IMR-90 (cell line): ENCODE data around the gene PSEN2. TPM values are rescaled to one million over a fixed set of nuclear protein-coding genes. Genes with fewer than 3 reads are reported as not detected.

ENCODE experiments used
- ATAC-seq: fragments of 200-7000 bp; cut with Tn5 transposase; 2 replicates; pipeline ENCODE4 v1.9.1; 2020; ENCODE audit warnings: low read depth, mild to moderate bottlenecking, moderate library complexity
- BruUV-seq: library from RNA; stranded (reverse); fragments of 400-500 nt; replicated peaks from 2 replicates; lab custom pipeline; 2021; lab: Mats Ljungman, UMichigan
- CTCF ChIA-PET: fragments of 300-600 bp; formaldehyde crosslinking; extraction: SDS; loops from one replicate; lab custom pipeline; 2021; ENCODE audit warnings: antibody characterized with exemption; lab: Yijun Ruan, JAX
- POLR2A ChIA-PET: fragments of 300-600 bp; sonication (Branson Sonifier 250); formaldehyde crosslinking; loops from one replicate; lab custom pipeline; 2022; ENCODE audit warnings: antibody characterized with exemption; ENCODE audit not compliant: unreplicated experiment; lab: Charles Lee
- DNase-seq: peaks from one replicate; pipeline ENCODE4 v3.0.0; 2013
- H2AFZ ChIP-seq: replicated peaks from 2 replicates; pipeline ENCODE3; 2013; ENCODE audit warnings: low read length, mild to moderate bottlenecking; ENCODE audit not compliant: poor library complexity
- H2AK5ac ChIP-seq: 2 replicates; pipeline ENCODE4 v1.6.1; 2013; ENCODE audit warnings: low read depth, low read length, inconsistent platforms
- H2AK9ac ChIP-seq: replicated peaks from 2 replicates; pipeline ENCODE3; 2013; ENCODE audit warnings: mild to moderate bottlenecking, low read depth, low read length, moderate library complexity; ENCODE audit not compliant: poor library complexity
- H2BK120ac ChIP-seq: 2 replicates; pipeline ENCODE4 v1.6.1; 2013; ENCODE audit warnings: low read depth, low read length, inconsistent platforms
- H2BK15ac ChIP-seq: 3 replicates; pipeline ENCODE4 v1.6.1; 2013; ENCODE audit warnings: low read depth, low read length, inconsistent platforms
- H2BK20ac ChIP-seq: 2 replicates; pipeline ENCODE4 v1.6.1; 2013; ENCODE audit warnings: low read depth, mild to moderate bottlenecking, inconsistent platforms, low read length, moderate library complexity
- H2BK5ac ChIP-seq: 2 replicates; pipeline ENCODE4 v1.6.1; 2013; ENCODE audit warnings: mild to moderate bottlenecking, low read depth, low read length, inconsistent platforms; ENCODE audit not compliant: poor library complexity, severe bottlenecking
- H3K14ac ChIP-seq: replicated peaks from 2 replicates; pipeline ENCODE4 v1.6.1; 2013; ENCODE audit warnings: low read depth, low read length, inconsistent platforms
- H3K18ac ChIP-seq: 2 replicates; pipeline ENCODE4 v1.6.1; 2013; ENCODE audit warnings: low read depth, low read length, control low read depth
- H3K23ac ChIP-seq: 2 replicates; pipeline ENCODE4 v1.6.1; 2013; ENCODE audit warnings: low read depth, low read length, inconsistent platforms
- H3K27ac ChIP-seq: 2 replicates; pipeline ENCODE4 v1.5.1; 2013; ENCODE audit warnings: mild to moderate bottlenecking, control low read depth, low read length; ENCODE audit not compliant: insufficient read depth
- H3K27me3 ChIP-seq: 2 replicates; pipeline ENCODE4 v1.6.1; 2013; ENCODE audit warnings: low read length; ENCODE audit not compliant: control insufficient read depth, insufficient read depth
- H3K36me3 ChIP-seq: 2 replicates; pipeline ENCODE4 v1.6.1; 2013; ENCODE audit warnings: low read length, mixed read lengths; ENCODE audit not compliant: control insufficient read depth, insufficient read depth
- H3K4ac ChIP-seq: 2 replicates; pipeline ENCODE4 v1.6.1; 2013; ENCODE audit warnings: low read depth, low read length, inconsistent platforms
- H3K4me1 ChIP-seq: 2 replicates; pipeline ENCODE4 v1.6.1; 2013; ENCODE audit warnings: low read length, mixed read lengths; ENCODE audit not compliant: control insufficient read depth, insufficient read depth
- H3K4me2 ChIP-seq: 2 replicates; pipeline ENCODE4 v1.6.1; 2013; ENCODE audit warnings: low read depth, mild to moderate bottlenecking, control low read depth, low read length, moderate library complexity
- H3K4me3 ChIP-seq: 2 replicates; pipeline ENCODE4 v1.5.1; 2013; ENCODE audit warnings: low read depth, mild to moderate bottlenecking, control low read depth, low read length, moderate library complexity; ENCODE audit not compliant: insufficient read depth
- H3K56ac ChIP-seq: 2 replicates; pipeline ENCODE4 v1.6.1; 2013; ENCODE audit warnings: low read length, inconsistent platforms; ENCODE audit not compliant: insufficient read depth; ENCODE audit errors: extremely low read depth
- H3K79me1 ChIP-seq, 2 experiments: 2 replicates each; pipeline ENCODE4 v1.6.1; 2013; ENCODE audit warnings: low read length in 2 of 2, inconsistent platforms in 1 of 2, low read depth in 1 of 2
- H3K9ac ChIP-seq: 2 replicates; pipeline ENCODE4 v1.6.1; 2013; ENCODE audit warnings: low read depth, low read length, control low read depth
- H3K9me1 ChIP-seq: 2 replicates; pipeline ENCODE4 v1.6.1; 2013; ENCODE audit warnings: low read length, inconsistent platforms; ENCODE audit not compliant: insufficient read depth
- H3K9me3 ChIP-seq: 2 replicates; pipeline ENCODE4 v1.6.1; 2013; ENCODE audit warnings: low read length; ENCODE audit not compliant: control insufficient read depth, insufficient read depth
- H4K20me1 ChIP-seq: 2 replicates; pipeline ENCODE4 v1.6.1; 2013; ENCODE audit warnings: low read length, inconsistent platforms; ENCODE audit not compliant: insufficient read depth
- H4K5ac ChIP-seq: 2 replicates; pipeline ENCODE4 v1.6.1; 2013; ENCODE audit warnings: mild to moderate bottlenecking, low read depth, low read length, control low read depth
- H4K8ac ChIP-seq, 2 experiments: 2 replicates each; pipeline ENCODE4 v1.6.1; 2013; ENCODE audit warnings: low read depth in 2 of 2, low read length in 2 of 2, control low read depth in 1 of 2, inconsistent platforms in 1 of 2
- H4K91ac ChIP-seq: 2 replicates; pipeline ENCODE4 v1.6.1; 2013; ENCODE audit warnings: low read depth, low read length, inconsistent platforms; ENCODE audit not compliant: insufficient read depth
- BHLHE40 ChIP-seq: fragments of 150-350 bp; IDR thresholded peaks from 2 replicates; pipeline ENCODE4 v1.6.1; 2016; ENCODE audit warnings: mild to moderate bottlenecking, low read depth, low read length
- CEBPB ChIP-seq: IDR thresholded peaks from 2 replicates; pipeline ENCODE4 v1.6.1; 2012; ENCODE audit warnings: low read depth, low read length, improper control_type of control experiment
- CHD1 ChIP-seq: IDR thresholded peaks from 2 replicates; pipeline ENCODE4 v1.6.1; 2012; ENCODE audit warnings: low read depth, low read length, improper control_type of control experiment
- CTCF ChIP-seq: conservative IDR thresholded peaks from 2 replicates; pipeline ENCODE4 v1.5.1; 2012; ENCODE audit warnings: mild to moderate bottlenecking, low read depth, low read length, improper control_type of control experiment
- FOS ChIP-seq: fragments of 150-350 bp; IDR thresholded peaks from 2 replicates; pipeline ENCODE4 v1.6.1; 2016; ENCODE audit warnings: low read depth, low read length
- MAZ ChIP-seq: IDR thresholded peaks from 2 replicates; pipeline ENCODE4 v1.6.1; 2012; ENCODE audit warnings: low read depth, mild to moderate bottlenecking, low read length, improper control_type of control experiment, moderate library complexity, borderline replicate concordance
- MXI1 ChIP-seq: IDR thresholded peaks from 2 replicates; pipeline ENCODE4 v1.6.1; 2012; ENCODE audit warnings: low read depth, mild to moderate bottlenecking, low read length, moderate library complexity, borderline replicate concordance
- POLR2A ChIP-seq: IDR thresholded peaks from 2 replicates; pipeline ENCODE4 v1.6.1; 2012; ENCODE audit warnings: mild to moderate bottlenecking, low read depth, low read length
- RAD21 ChIP-seq: IDR thresholded peaks from 2 replicates; pipeline ENCODE4 v1.6.1; 2012; ENCODE audit warnings: low read length, improper control_type of control experiment
- RCOR1 ChIP-seq: IDR thresholded peaks from 2 replicates; pipeline ENCODE4 v1.6.1; 2012; ENCODE audit warnings: mild to moderate bottlenecking, low read length, improper control_type of control experiment; ENCODE audit not compliant: insufficient replicate concordance
- RFX5 ChIP-seq: IDR thresholded peaks from 2 replicates; pipeline ENCODE4 v1.8.0; 2012; ENCODE audit warnings: low read depth, mild to moderate bottlenecking, low read length, moderate library complexity
- SMC3 ChIP-seq: fragments of 150-350 bp; IDR thresholded peaks from 2 replicates; pipeline ENCODE4 v1.6.1; 2016; ENCODE audit warnings: low read depth, mild to moderate bottlenecking, antibody characterized with exemption, low read length, moderate library complexity
- USF2 ChIP-seq: fragments of 150-350 bp; IDR thresholded peaks from 2 replicates; pipeline ENCODE4 v1.6.1; 2017; ENCODE audit warnings: mild to moderate bottlenecking, antibody characterized with exemption, low read length, low read depth
- WGBS, 2 experiments: methylation state at CpG; one replicate each; pipeline versions ENCODE4 v1.1.5 to v1.1.7; 2013; ENCODE audit warnings: missing lambda C conversion rate in 2 of 2; ENCODE audit not compliant: insufficient read length in 1 of 2; ENCODE audit errors: extremely low coverage in 2 of 2; 5-methylcytosine and 5-hydroxymethylcytosine counted together
- dilution Hi-C: fragments of 300-500 bp; cut with HindIII; formaldehyde crosslinking; loops from one replicate; pipeline ENCODE4 v1.14.3; 2018; ENCODE audit warnings: low sequenced_read_pairs; ENCODE audit not compliant: unreplicated experiment
- in situ Hi-C: fragments of 300-500 bp; cut with MboI; formaldehyde crosslinking; loops from 3 replicates; pipeline ENCODE4 v1.14.3; 2019; ENCODE audit warnings: low sequenced_read_pairs, inconsistent platforms, mixed read lengths
- intact Hi-C: fragments of 100-400 bp; cut with micrococcal nuclease; formaldehyde crosslinking; loops from 2 replicates; pipeline ENCODE4 v1.10.0; 2022
- polyA plus RNA-seq, 3 experiments: library from polyadenylated mRNA; depleted of rRNA; stranded (reverse); fragments of >200 nt; gene quantifications; 2 replicates each; pipeline ENCODE4 v1.2.3, GENCODE V29; 2012; ENCODE audit warnings: low replicate concordance in 1 of 3
- total RNA-seq: library from RNA; depleted of rRNA; stranded (reverse); fragments of >200 nt; gene quantifications from 2 replicates; pipeline ENCODE4 v1.2.3, GENCODE V29; 2012
- TF ChIP-seq, protein P1 (sequence below): fragments of 150-350 bp; IDR thresholded peaks from 2 replicates; pipeline ENCODE4 v1.6.1; 2016; ENCODE audit warnings: low read depth, mild to moderate bottlenecking, low read length, moderate library complexity, borderline replicate concordance

PSEN2 gene
- total and polyA plus RNA-seq, 2 of the 4 experiments (the other 2 are of a cell fraction): 15.0 to 24.4 TPM

- no TSS peak for BruUV-seq
- in situ Hi-C loops (no loop called here), intact Hi-C loops (no loop called here), dilution Hi-C loops (no loop called here)
- Histone ChIP-seq H3K36me3 (peaks cover 12% of the 10 kb centered on the region), H3K4me3 (no peak overlapping the region), H3K79me1 (peaks cover 0 to 9% of the 10 kb centered on the region in 2 experiments; a peak in 1 of 4 replicates), H3K56ac (no peak overlapping the region), H3K18ac (no peak overlapping the region), H3K4me1 (peaks cover 2% of the 10 kb centered on the region; the same call in 1 of the 2 replicates), H2BK120ac (no peak overlapping the region), H2AK9ac (no peak overlapping the region), H4K20me1 (0 out of 2 replicates have a peak, but pooled peaks cover under 1% of the 10 kb centered on the region), H2BK20ac (no peak overlapping the region), H3K27me3 (no peaks in the 10 kb centered on the region), H2AK5ac (no peak overlapping the region), H3K23ac (no peak overlapping the region), H2BK15ac (no peak overlapping the region), H4K5ac (no peak overlapping the region), H2AFZ (no peak overlapping the region), H4K8ac (no peak overlapping the region), H4K91ac (no peak overlapping the region), H3K14ac (no peak overlapping the region), H3K27ac (no peak overlapping the region), H3K9me1 (peaks cover 17% of the 10 kb centered on the region), H3K9me3 (no peaks in the 10 kb centered on the region), H3K4ac (no peak overlapping the region), H2BK5ac (no peak overlapping the region), H3K4me2 (no peak overlapping the region), H3K9ac (no peak overlapping the region)
- ChIA-PET POLR2A (no interaction called here), CTCF (no interaction called here)
- TF ChIP-seq, protein P1, sequence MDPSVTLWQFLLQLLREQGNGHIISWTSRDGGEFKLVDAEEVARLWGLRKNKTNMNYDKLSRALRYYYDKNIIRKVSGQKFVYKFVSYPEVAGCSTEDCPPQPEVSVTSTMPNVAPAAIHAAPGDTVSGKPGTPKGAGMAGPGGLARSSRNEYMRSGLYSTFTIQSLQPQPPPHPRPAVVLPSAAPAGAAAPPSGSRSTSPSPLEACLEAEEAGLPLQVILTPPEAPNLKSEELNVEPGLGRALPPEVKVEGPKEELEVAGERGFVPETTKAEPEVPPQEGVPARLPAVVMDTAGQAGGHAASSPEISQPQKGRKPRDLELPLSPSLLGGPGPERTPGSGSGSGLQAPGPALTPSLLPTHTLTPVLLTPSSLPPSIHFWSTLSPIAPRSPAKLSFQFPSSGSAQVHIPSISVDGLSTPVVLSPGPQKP: no peak
- TF ChIP-seq RAD21 (no peak), USF2 (no peak), CHD1 (no peak), CTCF (no peak), CEBPB (no peak), RCOR1 (no peak), RFX5 (no peak), BHLHE40 (no peak), FOS (no peak), SMC3 (no peak), POLR2A (no peak), MAZ (no peak), MXI1 (no peak)
- ATAC-seq (no peak), DNase-seq (no peak)
- WGBS, 2 experiments: 100% methylated on average over 2 of the region's 8 CpGs; no CpG with 5 or more reads in 1 of the 2 experiments
Measured at GRCh38 chr1:226888021-226888420, 17.6 kb downstream of the PSEN2 start.
